Panc1 (cell line): ENCODE data around the gene MYO7B. TPM values are rescaled to one million over a fixed set of nuclear protein-coding genes. Genes with fewer than 3 reads are reported as not detected.

ENCODE experiments used
- ATAC-seq: fragments of 200-7000 bp; cut with Tn5 transposase; 2 replicates; pipeline ENCODE4 v1.9.1; 2020; ENCODE audit warnings: mild to moderate bottlenecking, moderate library complexity
- BruUV-seq: library from RNA; stranded (reverse); fragments of 400-500 nt; replicated peaks from 2 replicates; lab custom pipeline; 2021; lab: Mats Ljungman, UMichigan
- CTCF ChIA-PET: fragments of 300-600 bp; sonication (Branson Sonifier 250); formaldehyde crosslinking; loops from one replicate; lab custom pipeline; 2022; ENCODE audit warnings: antibody characterized with exemption; lab: Charles Lee
- POLR2A ChIA-PET: fragments of 300-600 bp; sonication (Branson Sonifier 250); formaldehyde crosslinking; loops from one replicate; lab custom pipeline; 2022; ENCODE audit warnings: antibody characterized with exemption; lab: Charles Lee
- DNase-seq: peaks from one replicate; pipeline ENCODE4 v3.0.0-alpha.2; 2010; ENCODE audit warnings: low read depth, low spot score
- H3K27ac ChIP-seq: 2 replicates; pipeline ENCODE4 v1.5.1; 2011; ENCODE audit warnings: mild to moderate bottlenecking, low read length, inconsistent platforms
- H3K27me3 ChIP-seq: fragments of 200-500 bp; sonication (Bioruptor generic); 2 replicates; pipeline ENCODE4 v1.6.0; 2014; ENCODE audit warnings: low read length, inconsistent platforms; ENCODE audit not compliant: control insufficient read depth, insufficient read depth
- H3K36me3 ChIP-seq: fragments of 200-500 bp; sonication (Bioruptor generic); 2 replicates; pipeline ENCODE4 v1.5.1; 2014; ENCODE audit warnings: inconsistent platforms, mild to moderate bottlenecking, low read length, moderate library complexity; ENCODE audit not compliant: control insufficient read depth, insufficient read depth
- H3K4me1 ChIP-seq: 2 replicates; pipeline ENCODE4 v1.5.1; 2011; ENCODE audit warnings: inconsistent platforms, mild to moderate bottlenecking, low read length, moderate library complexity; ENCODE audit not compliant: control insufficient read depth, insufficient read depth
- H3K4me3 ChIP-seq, 2 experiments: 2 replicates each; pipeline ENCODE4 v1.5.1; 2011 to 2012; ENCODE audit warnings: low read depth in 2 of 2, low read length in 2 of 2, mild to moderate bottlenecking in 2 of 2, inconsistent platforms in 1 of 2, moderate library complexity in 1 of 2
- H3K9me3 ChIP-seq: fragments of 200-500 bp; sonication (Bioruptor generic); 2 replicates; pipeline ENCODE4 v1.5.1; 2014; ENCODE audit warnings: low read depth, mild to moderate bottlenecking, inconsistent platforms, low read length, moderate library complexity; ENCODE audit not compliant: control insufficient read depth, insufficient read depth
- POLR2AphosphoS5 ChIP-seq: IDR thresholded peaks from 2 replicates; pipeline ENCODE4 v1.6.1; 2012; ENCODE audit warnings: mild to moderate bottlenecking, low read depth, low read length, moderate library complexity
- REST ChIP-seq, 2 experiments: IDR thresholded peaks; 2 replicates each; pipeline ENCODE4 v1.6.1; 2011 to 2012; ENCODE audit warnings: low read depth in 2 of 2, control low read depth in 1 of 2, low read length in 1 of 2, mild to moderate bottlenecking in 1 of 2, moderate library complexity in 1 of 2; ENCODE audit not compliant: insufficient read depth in 1 of 2
- SIN3A ChIP-seq: IDR thresholded peaks from 2 replicates; pipeline ENCODE4 v1.6.1; 2012; ENCODE audit warnings: low read depth, mild to moderate bottlenecking, low read length, moderate library complexity, borderline replicate concordance; ENCODE audit not compliant: insufficient read depth
- TCF7L2 ChIP-seq: IDR thresholded peaks from 2 replicates; pipeline ENCODE4 v1.6.1; 2011; ENCODE audit warnings: mild to moderate bottlenecking, low read depth, low read length, inconsistent platforms
- in situ Hi-C: cut with HindIII; loops from 2 replicates; pipeline ENCODE4 v1.10.0; 2016; ENCODE audit warnings: low sequenced_read_pairs, low pct_unique_long_range_greater_than_20kb
- intact Hi-C: fragments of 100-400 bp; cut with micrococcal nuclease; formaldehyde crosslinking; loops from one replicate; pipeline ENCODE4 v1.10.0; 2022; ENCODE audit not compliant: unreplicated experiment
- total RNA-seq: library from RNA; stranded (reverse); gene quantifications from one replicate; pipeline ENCODE4 v1.2.1, GENCODE V29; 2021; ENCODE audit not compliant: unreplicated experiment
- TF ChIP-seq, protein P1 (sequence below): fragments of 450-650 bp; IDR thresholded peaks from 2 replicates; pipeline ENCODE4 v1.5.1; 2017; ENCODE audit warnings: mild to moderate bottlenecking

The MYO7B gene
- total RNA-seq, 1 experiment from 2014 or later, result 0.15 TPM

GRCh38 chr2:127576433-127577207 lies 41.1 kb downstream of the MYO7B start:
- no peaks in the 10 kb centered on the region for H3K36me3 ChIP-seq
- H3K27me3 ChIP-seq, result no peaks in the 10 kb centered on the region
- no peak for DNase-seq
- H3K9me3 ChIP-seq, result no peaks in the 10 kb centered on the region
- peak; percentile 55 for ATAC-seq
- POLR2A ChIA-PET, result no interaction called here
- no peak overlapping the region for H3K27ac ChIP-seq
- no peak overlapping the region for H3K4me3 ChIP-seq
- no peak for TF ChIP-seq SIN3A
- TF ChIP-seq, protein P1, sequence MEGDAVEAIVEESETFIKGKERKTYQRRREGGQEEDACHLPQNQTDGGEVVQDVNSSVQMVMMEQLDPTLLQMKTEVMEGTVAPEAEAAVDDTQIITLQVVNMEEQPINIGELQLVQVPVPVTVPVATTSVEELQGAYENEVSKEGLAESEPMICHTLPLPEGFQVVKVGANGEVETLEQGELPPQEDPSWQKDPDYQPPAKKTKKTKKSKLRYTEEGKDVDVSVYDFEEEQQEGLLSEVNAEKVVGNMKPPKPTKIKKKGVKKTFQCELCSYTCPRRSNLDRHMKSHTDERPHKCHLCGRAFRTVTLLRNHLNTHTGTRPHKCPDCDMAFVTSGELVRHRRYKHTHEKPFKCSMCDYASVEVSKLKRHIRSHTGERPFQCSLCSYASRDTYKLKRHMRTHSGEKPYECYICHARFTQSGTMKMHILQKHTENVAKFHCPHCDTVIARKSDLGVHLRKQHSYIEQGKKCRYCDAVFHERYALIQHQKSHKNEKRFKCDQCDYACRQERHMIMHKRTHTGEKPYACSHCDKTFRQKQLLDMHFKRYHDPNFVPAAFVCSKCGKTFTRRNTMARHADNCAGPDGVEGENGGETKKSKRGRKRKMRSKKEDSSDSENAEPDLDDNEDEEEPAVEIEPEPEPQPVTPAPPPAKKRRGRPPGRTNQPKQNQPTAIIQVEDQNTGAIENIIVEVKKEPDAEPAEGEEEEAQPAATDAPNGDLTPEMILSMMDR, result no peak
- TF ChIP-seq POLR2AphosphoS5, result no peak
- no peak for TF ChIP-seq REST (IDR thresholded peaks at IDR 0.05; ENCODE audit: insufficient read depth in 1 of 2, low read depth in 2 of 2, low read length in 1 of 2)
- TF ChIP-seq TCF7L2, result no peak
- BruUV-seq, result no TSS peak
- H3K4me1 ChIP-seq, result no peaks in the 10 kb centered on the region
- intact Hi-C loops (no loop called here), in situ Hi-C loops (no loop called here)
- CTCF ChIA-PET, result no interaction called here

DNA sequence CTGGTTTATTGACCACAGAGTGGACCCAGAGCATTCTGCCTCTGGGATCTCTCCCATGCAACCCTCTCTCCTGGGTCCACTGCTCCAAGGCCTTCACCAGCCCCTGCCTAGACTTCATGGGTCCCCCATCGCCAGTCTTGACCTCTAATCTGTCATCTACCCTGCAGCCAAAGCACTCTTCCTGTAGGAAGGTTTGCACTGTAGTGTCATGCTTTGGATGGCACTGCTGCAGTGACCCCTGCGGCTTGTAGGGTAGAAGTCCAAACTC lies 41.7 kb downstream of the MYO7B start:
- in situ Hi-C loops, result no loop called here
- ChIA-PET CTCF (no interaction called here), POLR2A (no interaction called here)
- intact Hi-C loops, result no loop called here
- H3K27ac ChIP-seq, result no peak overlapping the region
- no peaks in the 10 kb centered on the region for H3K4me1 ChIP-seq
- no peak for DNase-seq
- no peak overlapping the region for H3K4me3 ChIP-seq
- no peaks in the 10 kb centered on the region for H3K27me3 ChIP-seq
- ATAC-seq, result no peak
- BruUV-seq, result no TSS peak
- H3K36me3 ChIP-seq, result no peaks in the 10 kb centered on the region
- no peaks in the 10 kb centered on the region for H3K9me3 ChIP-seq
- TF ChIP-seq SIN3A (no peak), TCF7L2 (no peak), REST (IDR thresholded peaks at IDR 0.05; ENCODE audit: insufficient read depth in 1 of 2, low read depth in 2 of 2, low read length in 1 of 2) (no peak), POLR2AphosphoS5 (no peak)
- TF ChIP-seq, protein P1, result no peak
